ENCODE data around the gene GARIN5A. TPM values are rescaled to one million over a fixed set of nuclear protein-coding genes. Genes with fewer than 3 reads are reported as not detected.

GARIN5A gene
- total RNA-seq, 4 donors from 2014 or later, result 1.1 TPM; not detected in 3

- no peak for TF ChIP-seq CTCF (IDR thresholded peaks at IDR 0.05)
- DNase-seq (ENCODE audit: low spot score) (no peak), ATAC-seq (ENCODE audit: low FRiP score) (no peak)
Measured at GRCh38 chr19:50512999-50513745, 36.5 kb upstream of the GARIN5A start.

GRCh38 chr19:50512112-50512998 lies 35.7 kb upstream of the GARIN5A start:
- DNase-seq (ENCODE audit: low spot score) (no peak), ATAC-seq (ENCODE audit: low FRiP score) (no peak)
- no peak for TF ChIP-seq CTCF (IDR thresholded peaks at IDR 0.05)

DNA sequence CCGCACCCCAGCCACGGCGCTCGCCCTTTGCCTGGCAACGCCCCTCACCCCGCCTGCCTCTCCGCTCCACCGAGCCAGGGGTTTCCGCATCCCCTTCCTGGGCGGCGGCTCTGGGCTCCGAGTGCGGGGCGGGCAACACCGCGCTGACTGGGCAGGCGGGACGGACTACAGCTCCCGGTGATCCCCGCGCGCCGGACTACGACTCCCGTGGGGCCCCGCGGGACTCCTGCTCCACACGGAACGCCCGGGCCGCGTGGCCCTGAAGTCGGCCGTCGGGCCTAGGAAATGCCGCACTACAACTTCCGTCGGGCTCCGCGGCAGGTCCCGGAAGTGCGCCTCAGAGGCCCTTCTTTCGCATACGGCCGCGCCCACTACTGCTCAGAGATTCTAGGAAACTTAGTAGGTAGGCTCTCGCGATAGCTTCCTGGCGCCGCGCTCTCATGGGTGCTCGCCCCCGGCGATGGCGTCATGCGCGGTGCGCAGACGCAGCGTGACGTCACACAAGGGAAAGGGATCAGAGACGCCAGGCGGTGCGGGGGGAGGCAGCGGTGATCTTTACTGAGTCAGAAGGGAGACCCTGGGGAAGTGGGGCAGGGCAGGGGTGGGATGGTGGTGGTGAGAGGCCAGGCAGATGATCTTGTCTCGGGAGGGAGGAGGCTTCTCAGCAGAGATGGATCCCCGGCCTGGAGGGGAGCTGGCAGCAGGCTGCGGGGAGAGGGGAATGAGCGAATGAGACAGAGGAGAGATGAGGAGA lies 34.6 kb upstream of the GARIN5A start, which contains the start of gene JOSD2:
Gene JOSD2 (minus strand): TSS at position 123 of the 754 bp plus-strand sequence. CDS start 760 bp downstream, outside the sequence.
- no peak for TF ChIP-seq CTCF (IDR thresholded peaks at IDR 0.05)

DNA sequence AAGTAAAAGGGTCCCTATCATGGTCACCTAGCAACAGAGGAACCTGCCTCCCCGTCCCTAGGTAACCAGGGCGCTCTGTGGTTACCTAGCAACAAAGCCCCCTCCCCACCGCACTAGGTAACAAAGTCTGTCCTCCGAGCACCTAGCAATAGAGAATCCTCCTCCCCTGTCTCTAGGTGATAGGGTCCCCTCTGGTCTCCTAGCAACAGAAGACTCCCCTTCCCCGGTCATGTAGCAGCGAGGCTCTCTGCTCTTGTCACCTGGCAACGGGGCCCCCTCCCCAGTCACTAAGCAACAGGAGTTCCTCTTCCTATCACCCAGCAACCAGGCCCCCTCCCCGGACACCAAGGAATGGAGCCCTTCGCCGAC lies 34.0 kb upstream of the GARIN5A start:
- DNase-seq (ENCODE audit: low spot score), result no peak

More for the DNA sequence above, 34.6 kb upstream of the GARIN5A start, which contains the start of gene JOSD2:
- peak; percentile 99 for DNase-seq (ENCODE audit: low spot score)
- peak; percentile 95 for ATAC-seq (ENCODE audit: low FRiP score)

GRCh38 chr19:50510121-50510670 lies 33.5 kb upstream of the GARIN5A start:
- DNase-seq (ENCODE audit: low spot score) (no peak), ATAC-seq (ENCODE audit: low FRiP score) (no peak)
- no peak for TF ChIP-seq CTCF (IDR thresholded peaks at IDR 0.05)

More for the DNA sequence above, 34.0 kb upstream of the GARIN5A start:
- ATAC-seq (ENCODE audit: low FRiP score), result peak; percentile 1
- TF ChIP-seq CTCF (IDR thresholded peaks at IDR 0.05), result no peak

DNA sequence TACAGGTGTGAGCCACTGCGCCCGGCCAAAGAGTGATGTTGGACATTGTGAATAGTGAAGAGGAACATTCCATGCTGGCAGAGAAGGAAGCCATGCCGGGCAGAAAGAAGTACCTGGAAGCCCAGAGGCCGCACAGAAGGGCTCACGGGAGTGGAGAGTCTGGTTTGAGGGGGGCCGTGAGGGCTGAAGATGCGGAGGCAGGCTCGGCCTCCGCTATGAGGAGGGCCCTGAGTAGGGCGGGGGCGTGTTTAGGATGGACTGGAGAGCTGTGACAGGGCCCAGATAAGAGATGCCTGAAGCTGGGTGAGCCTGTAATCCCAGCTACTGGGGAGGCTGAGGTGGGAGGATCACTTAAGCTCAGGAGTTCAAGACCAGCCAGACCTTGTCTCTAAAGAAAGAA lies 32.7 kb upstream of the GARIN5A start:
- DNase-seq (ENCODE audit: low spot score) (no peak), ATAC-seq (ENCODE audit: low FRiP score) (no peak)
- TF ChIP-seq CTCF (IDR thresholded peaks at IDR 0.05), result no peak
